Peyer's patch (tissue), 4 donors: ENCODE data around the gene HEPHL1. TPM values are rescaled to one million over a fixed set of nuclear protein-coding genes. Genes with fewer than 3 reads are reported as not detected.

ENCODE experiments used
- DNase-seq, 3 donors: peaks; one replicate each; pipeline ENCODE4 v3.0.0-alpha.2; 2017 to 2019
- H3K27ac ChIP-seq, 4 donors: fragments of 200-600 bp; sonication (generic); one replicate each; pipeline ENCODE4 v1.5.1; 2016 to 2019
- H3K27me3 ChIP-seq, 2 donors: fragments of 200-600 bp; sonication (generic); one replicate each; pipeline ENCODE4 v1.5.1; 2019
- H3K36me3 ChIP-seq, 3 donors: fragments of 200-600 bp; sonication (generic); one replicate each; pipeline ENCODE4 v1.5.1; 2016 to 2019
- H3K4me1 ChIP-seq, 4 donors: fragments of 200-600 bp; sonication (generic); one replicate each; pipeline ENCODE4 v1.5.1; 2016 to 2019
- H3K4me3 ChIP-seq, 4 donors: fragments of 200-600 bp; sonication (generic); 1 replicate in 3 of 4; 2 replicates in 1 of 4; pipeline ENCODE4 v1.5.1; 2016 to 2019; ENCODE audit warnings: mild to moderate bottlenecking in 1 of 4
- H3K9me3 ChIP-seq, 4 donors: fragments of 200-600 bp; sonication (generic); one replicate each; pipeline ENCODE4 v1.5.1; 2016 to 2019; ENCODE audit warnings: mild to moderate bottlenecking in 1 of 4
- POLR2A ChIP-seq, 2 donors: fragments of 450-650 bp; IDR thresholded peaks; one replicate each; pipeline ENCODE4 v1.5.1; 2017; ENCODE audit warnings: antibody characterized with exemption in 2 of 2, mild to moderate bottlenecking in 2 of 2, moderate library complexity in 2 of 2
- total RNA-seq, 4 donors: library from RNA; depleted of rRNA; stranded (reverse); fragments of >200 nt; gene quantifications; one replicate each; pipeline ENCODE4 v1.1.0, GENCODE V29; 2016
- TF ChIP-seq, protein P1 (sequence below), 6 experiments: fragments of 450-650 bp in 4 of 6; fragments of 200-600 bp in 2 of 6; sonication (generic) in 1 of 6; IDR thresholded peaks; one replicate each; pipeline ENCODE4 v1.5.1; 2017 to 2019; ENCODE audit warnings: antibody characterized with exemption in 6 of 6, mild to moderate bottlenecking in 3 of 6, moderate library complexity in 1 of 6

The HEPHL1 gene
- total RNA-seq, 4 donors from 2014 or later, result not detected

- Histone ChIP-seq H3K4me3 (no peak overlapping the region), H3K9me3 (no peaks in the 10 kb centered on the region), H3K27ac (no peak overlapping the region), H3K27me3 (no peaks in the 10 kb centered on the region), H3K4me1 (peaks cover 0 to 4% (median 0%) of the 10 kb centered on the region in 4 donors), H3K36me3 (no peaks in the 10 kb centered on the region)
- no peak for DNase-seq
- TF ChIP-seq POLR2A (IDR thresholded peaks at IDR 0.05), result no peak
- TF ChIP-seq, protein P1, sequence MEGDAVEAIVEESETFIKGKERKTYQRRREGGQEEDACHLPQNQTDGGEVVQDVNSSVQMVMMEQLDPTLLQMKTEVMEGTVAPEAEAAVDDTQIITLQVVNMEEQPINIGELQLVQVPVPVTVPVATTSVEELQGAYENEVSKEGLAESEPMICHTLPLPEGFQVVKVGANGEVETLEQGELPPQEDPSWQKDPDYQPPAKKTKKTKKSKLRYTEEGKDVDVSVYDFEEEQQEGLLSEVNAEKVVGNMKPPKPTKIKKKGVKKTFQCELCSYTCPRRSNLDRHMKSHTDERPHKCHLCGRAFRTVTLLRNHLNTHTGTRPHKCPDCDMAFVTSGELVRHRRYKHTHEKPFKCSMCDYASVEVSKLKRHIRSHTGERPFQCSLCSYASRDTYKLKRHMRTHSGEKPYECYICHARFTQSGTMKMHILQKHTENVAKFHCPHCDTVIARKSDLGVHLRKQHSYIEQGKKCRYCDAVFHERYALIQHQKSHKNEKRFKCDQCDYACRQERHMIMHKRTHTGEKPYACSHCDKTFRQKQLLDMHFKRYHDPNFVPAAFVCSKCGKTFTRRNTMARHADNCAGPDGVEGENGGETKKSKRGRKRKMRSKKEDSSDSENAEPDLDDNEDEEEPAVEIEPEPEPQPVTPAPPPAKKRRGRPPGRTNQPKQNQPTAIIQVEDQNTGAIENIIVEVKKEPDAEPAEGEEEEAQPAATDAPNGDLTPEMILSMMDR (IDR thresholded peaks at IDR 0.05), result no peak
Observed at GRCh38 chr11:94141511-94142307, 120.6 kb downstream of the HEPHL1 start.

- TF ChIP-seq, protein P1 (IDR thresholded peaks at IDR 0.05), result no peak
- no peak for TF ChIP-seq POLR2A (IDR thresholded peaks at IDR 0.05)
- peaks cover 0 to 4% (median 0%) of the 10 kb centered on the region in 4 donors for H3K4me1 ChIP-seq
- no peaks in the 10 kb centered on the region for H3K27me3 ChIP-seq
- H3K36me3 ChIP-seq, result no peaks in the 10 kb centered on the region
- no peak overlapping the region for H3K27ac ChIP-seq
- no peaks in the 10 kb centered on the region for H3K9me3 ChIP-seq
- no peak for DNase-seq
- H3K4me3 ChIP-seq, result no peak overlapping the region
Observed at GRCh38 chr11:94142308-94143281, 121.4 kb downstream of the HEPHL1 start.

DNA sequence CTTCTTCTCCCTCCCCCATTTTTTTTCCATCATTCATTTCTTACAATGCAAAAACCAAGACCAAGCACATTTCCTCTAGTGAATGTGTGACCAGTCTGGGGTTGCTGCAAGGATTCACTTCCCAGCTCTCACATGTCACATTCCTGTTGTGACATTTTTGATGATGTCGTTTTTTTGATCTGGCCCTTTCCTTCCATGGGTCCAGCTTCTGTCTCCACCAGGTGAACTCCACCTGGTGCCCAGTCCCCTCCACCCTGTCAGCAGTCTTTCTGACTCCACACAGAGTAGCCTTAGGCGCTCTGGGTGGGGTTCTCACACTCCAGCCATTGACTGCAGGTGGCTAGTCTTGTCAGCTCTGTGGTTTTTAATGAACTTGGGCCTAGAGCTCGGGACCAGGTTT, 123.1 kb downstream of the HEPHL1 start:
- no peak for DNase-seq
- H3K9me3 ChIP-seq, result no peaks in the 10 kb centered on the region
- no peak overlapping the region for H3K4me3 ChIP-seq
- no peak overlapping the region for H3K27ac ChIP-seq
- H3K36me3 ChIP-seq, result no peaks in the 10 kb centered on the region
- TF ChIP-seq POLR2A (IDR thresholded peaks at IDR 0.05), result no peak
- TF ChIP-seq, protein P1 (IDR thresholded peaks at IDR 0.05), result no peak
- H3K4me1 ChIP-seq, result peaks cover 0 to 11% (median 0%) of the 10 kb centered on the region in 4 donors
- H3K27me3 ChIP-seq, result no peaks in the 10 kb centered on the region

GRCh38 chr11:94144664-94145063, 123.5 kb downstream of the HEPHL1 start:
- Histone ChIP-seq H3K27ac (no peak overlapping the region), H3K4me3 (no peak overlapping the region), H3K27me3 (no peaks in the 10 kb centered on the region), H3K36me3 (no peaks in the 10 kb centered on the region), H3K9me3 (no peaks in the 10 kb centered on the region), H3K4me1 (peaks cover 0 to 7% (median 0%) of the 10 kb centered on the region in 4 donors)
- no peak for DNase-seq
- TF ChIP-seq, protein P1 (IDR thresholded peaks at IDR 0.05), result no peak
- TF ChIP-seq POLR2A (IDR thresholded peaks at IDR 0.05), result no peak

DNA sequence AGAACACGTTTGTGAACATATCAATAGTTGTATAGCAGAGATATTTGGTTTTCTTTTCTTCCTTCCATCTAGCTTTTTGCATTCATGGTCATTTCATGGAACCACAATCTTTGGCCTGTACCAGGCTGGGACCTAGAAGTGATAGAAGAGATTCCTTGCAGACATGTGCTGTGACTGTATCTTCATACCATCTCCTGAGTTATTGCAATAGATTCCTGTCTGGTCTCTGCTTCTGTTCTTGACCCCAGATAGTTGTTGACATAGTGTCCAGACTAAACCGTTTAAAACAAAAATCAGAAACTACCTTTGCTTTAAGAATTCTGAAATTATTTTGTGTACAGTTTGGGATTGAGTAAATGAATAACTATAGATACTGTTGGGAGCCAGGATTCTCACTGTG, 124.3 kb downstream of the HEPHL1 start:
- Histone ChIP-seq H3K4me3 (no peak overlapping the region), H3K4me1 (peaks cover 0 to 7% (median under 1%) of the 10 kb centered on the region in 4 donors), H3K9me3 (no peaks in the 10 kb centered on the region), H3K27me3 (no peaks in the 10 kb centered on the region), H3K27ac (no peak overlapping the region), H3K36me3 (no peaks in the 10 kb centered on the region)
- TF ChIP-seq, protein P1 (IDR thresholded peaks at IDR 0.05), result no peak
- TF ChIP-seq POLR2A (IDR thresholded peaks at IDR 0.05), result no peak
- no peak for DNase-seq
